ENCODE results near the gene SMIM3. TPM values are rescaled to one million over a fixed set of nuclear protein-coding genes. Genes with fewer than 3 reads are reported as not detected.

SMIM3 gene
- total and polyA plus RNA-seq, 12 donors = 12.3 to 57.4 (median 27.6) TPM

DNA sequence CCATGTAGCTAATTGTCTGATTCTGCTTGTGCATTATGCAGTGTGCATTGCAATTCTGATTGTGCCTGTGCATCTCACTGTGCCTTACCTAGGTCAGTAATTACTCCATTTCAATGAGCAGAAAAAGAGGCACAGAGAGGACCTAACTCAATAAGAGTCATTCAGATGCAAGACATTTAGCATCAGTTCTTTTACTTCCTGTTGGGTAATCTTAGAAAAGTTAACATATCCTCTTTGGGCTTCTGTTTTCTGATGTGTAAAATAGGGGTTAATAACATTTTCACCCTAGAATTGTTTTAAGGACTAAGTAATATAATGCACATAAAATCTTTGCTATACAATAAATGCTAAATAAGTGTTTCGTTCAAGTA lies 12.8 kb upstream of the SMIM3 start:
- Histone ChIP-seq H3K27me3 (no peaks in the 10 kb centered on the region), H3K9me3 (replicated peaks in 1 of 3) (no peaks in the 10 kb centered on the region), H3K36me3 (replicated peaks in 1 of 2) (no peaks in the 10 kb centered on the region), H3K4me3 (no peak overlapping the region), H3K27ac (peak overlapping the region in 2 of 5 donors; percentile 46 to 86), H3K4me1 (replicated peaks in 1 of 2) (peaks cover 11 to 21% of the 10 kb centered on the region in 2 donors)
- intact Hi-C loops (cut with DNase I) = no loop called here
- DNase-seq = no peak
- WGBS, 4 donors = 89 to 94% (median 92%) methylated on average over 1 of the region's 1 CpG
- no peak for TF ChIP-seq POLR2A (IDR thresholded peaks at IDR 0.05)
- TF ChIP-seq, protein P1, sequence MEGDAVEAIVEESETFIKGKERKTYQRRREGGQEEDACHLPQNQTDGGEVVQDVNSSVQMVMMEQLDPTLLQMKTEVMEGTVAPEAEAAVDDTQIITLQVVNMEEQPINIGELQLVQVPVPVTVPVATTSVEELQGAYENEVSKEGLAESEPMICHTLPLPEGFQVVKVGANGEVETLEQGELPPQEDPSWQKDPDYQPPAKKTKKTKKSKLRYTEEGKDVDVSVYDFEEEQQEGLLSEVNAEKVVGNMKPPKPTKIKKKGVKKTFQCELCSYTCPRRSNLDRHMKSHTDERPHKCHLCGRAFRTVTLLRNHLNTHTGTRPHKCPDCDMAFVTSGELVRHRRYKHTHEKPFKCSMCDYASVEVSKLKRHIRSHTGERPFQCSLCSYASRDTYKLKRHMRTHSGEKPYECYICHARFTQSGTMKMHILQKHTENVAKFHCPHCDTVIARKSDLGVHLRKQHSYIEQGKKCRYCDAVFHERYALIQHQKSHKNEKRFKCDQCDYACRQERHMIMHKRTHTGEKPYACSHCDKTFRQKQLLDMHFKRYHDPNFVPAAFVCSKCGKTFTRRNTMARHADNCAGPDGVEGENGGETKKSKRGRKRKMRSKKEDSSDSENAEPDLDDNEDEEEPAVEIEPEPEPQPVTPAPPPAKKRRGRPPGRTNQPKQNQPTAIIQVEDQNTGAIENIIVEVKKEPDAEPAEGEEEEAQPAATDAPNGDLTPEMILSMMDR (IDR thresholded peaks at IDR 0.05) = no peak

DNA sequence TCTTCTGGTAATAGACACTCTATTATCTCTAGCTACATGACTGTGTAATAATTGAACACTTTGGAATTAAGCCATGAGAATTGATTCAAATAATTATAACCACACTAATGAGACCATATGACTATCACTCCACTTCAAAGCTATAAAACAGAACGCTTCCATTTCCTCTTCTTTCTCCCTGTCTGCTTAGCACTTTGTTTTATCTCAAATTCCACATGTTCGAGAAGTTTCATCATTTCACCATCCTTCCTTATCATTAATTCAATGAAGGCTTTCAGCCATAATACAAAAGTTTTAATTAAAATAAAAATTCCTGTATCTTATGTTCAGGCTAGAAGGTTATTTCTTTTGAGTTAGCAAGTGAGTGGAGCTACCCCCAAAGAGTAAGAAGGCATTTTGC lies 12.3 kb upstream of the SMIM3 start:
- Histone ChIP-seq H3K27me3 (no peaks in the 10 kb centered on the region), H3K36me3 (replicated peaks in 1 of 2) (no peaks in the 10 kb centered on the region), H3K4me1 (replicated peaks in 1 of 2) (peaks cover 11 to 21% of the 10 kb centered on the region in 2 donors), H3K9me3 (replicated peaks in 1 of 3) (no peaks in the 10 kb centered on the region), H3K4me3 (no peak overlapping the region), H3K27ac (no peak overlapping the region)
- intact Hi-C loops (cut with DNase I) = no loop called here
- no peak for DNase-seq
- no peak for TF ChIP-seq POLR2A (IDR thresholded peaks at IDR 0.05)
- TF ChIP-seq, protein P1 (IDR thresholded peaks at IDR 0.05) = no peak
- WGBS, 4 donors = 63 to 77% (median 74%) methylated on average over 2 of the region's 2 CpGs

DNA sequence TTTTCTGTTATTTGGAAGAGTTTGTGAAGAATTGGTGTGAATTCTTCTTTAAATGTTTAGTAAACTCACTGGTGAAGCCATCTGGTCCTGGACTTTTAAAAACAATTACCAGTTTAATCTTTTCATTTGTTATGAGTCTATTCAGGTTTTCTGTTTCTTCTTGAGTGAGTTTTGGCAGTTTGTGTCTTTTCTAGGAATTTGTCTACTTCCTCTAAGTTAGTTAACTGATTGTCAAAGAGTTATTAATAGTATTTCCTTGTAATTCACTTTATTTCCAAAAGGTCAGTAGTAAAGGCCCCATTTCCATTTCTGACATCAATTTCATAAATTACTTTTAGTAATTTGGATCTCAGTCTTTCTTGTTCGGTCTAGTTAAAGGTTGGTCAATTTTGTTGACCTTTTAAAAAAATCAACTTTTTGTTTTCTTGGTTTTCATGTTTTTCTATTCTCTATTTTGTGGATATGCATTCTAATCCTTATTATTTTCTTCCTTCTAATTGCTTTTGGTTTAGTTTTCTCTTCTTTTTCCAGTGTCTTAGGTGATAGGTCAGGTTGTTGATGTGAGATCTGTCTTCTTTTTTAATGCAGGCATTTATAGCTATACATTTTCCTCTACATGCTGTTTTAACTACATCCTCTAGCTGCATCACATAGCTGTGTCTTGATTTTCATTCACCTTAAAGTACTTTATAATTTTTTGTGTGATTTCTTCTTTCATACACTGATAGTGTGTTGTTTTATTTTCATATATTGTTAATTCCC lies 7.3 kb upstream of the SMIM3 start:
- 52 to 64% (median 53%) methylated on average over 1 of the region's 1 CpG for WGBS, 4 donors
- no peak for TF ChIP-seq POLR2A (IDR thresholded peaks at IDR 0.05)
- TF ChIP-seq, protein P1 (IDR thresholded peaks at IDR 0.05) = no peak
- Histone ChIP-seq H3K4me3 (no peak overlapping the region), H3K36me3 (replicated peaks in 1 of 2) (no peaks in the 10 kb centered on the region), H3K4me1 (replicated peaks in 1 of 2) (no peaks in the 10 kb centered on the region), H3K9me3 (replicated peaks in 1 of 3) (no peaks in the 10 kb centered on the region), H3K27ac (no peak overlapping the region), H3K27me3 (no peaks in the 10 kb centered on the region)
- intact Hi-C loops (cut with DNase I) = no loop called here
- no peak for DNase-seq

GRCh38 chr5:150774145-150774544 lies 4.4 kb upstream of the SMIM3 start:
- intact Hi-C loops (cut with DNase I) = no loop called here
- Histone ChIP-seq H3K4me3 (no peak overlapping the region), H3K27ac (peak overlapping the region in 1 of 5 donors; percentile 16), H3K9me3 (replicated peaks in 1 of 3) (no peaks in the 10 kb centered on the region), H3K27me3 (no peaks in the 10 kb centered on the region), H3K36me3 (replicated peaks in 1 of 2) (no peaks in the 10 kb centered on the region), H3K4me1 (replicated peaks in 1 of 2) (peaks cover 6 to 13% of the 10 kb centered on the region in 2 donors)
- no peak for DNase-seq
- TF ChIP-seq, protein P1 (IDR thresholded peaks at IDR 0.05) = no peak
- no peak for TF ChIP-seq POLR2A (IDR thresholded peaks at IDR 0.05)
- WGBS, 4 donors = 43 to 63% (median 56%) methylated on average over 1 of the region's 1 CpG

Data from adrenal gland (tissue), 12 donors.